ENCODE measurements around the gene ZSWIM8.
"Not testable (repeated sequence)": the region's sequence is repeated elsewhere in the genome, so short reads cannot be mapped to it uniquely, and the experiment has no call there.

Gene ZSWIM8

GRCh38 chr10:73814896-73815718 lies 29.7 kb downstream of the ZSWIM8 start:
- DNase-seq (ENCODE audit: low read depth in 2 of 2), result no peak

GRCh38 chr10:73815719-73816030 lies 30.3 kb downstream of the ZSWIM8 start:
- no peak for DNase-seq (ENCODE audit: low read depth in 2 of 2)

DNA sequence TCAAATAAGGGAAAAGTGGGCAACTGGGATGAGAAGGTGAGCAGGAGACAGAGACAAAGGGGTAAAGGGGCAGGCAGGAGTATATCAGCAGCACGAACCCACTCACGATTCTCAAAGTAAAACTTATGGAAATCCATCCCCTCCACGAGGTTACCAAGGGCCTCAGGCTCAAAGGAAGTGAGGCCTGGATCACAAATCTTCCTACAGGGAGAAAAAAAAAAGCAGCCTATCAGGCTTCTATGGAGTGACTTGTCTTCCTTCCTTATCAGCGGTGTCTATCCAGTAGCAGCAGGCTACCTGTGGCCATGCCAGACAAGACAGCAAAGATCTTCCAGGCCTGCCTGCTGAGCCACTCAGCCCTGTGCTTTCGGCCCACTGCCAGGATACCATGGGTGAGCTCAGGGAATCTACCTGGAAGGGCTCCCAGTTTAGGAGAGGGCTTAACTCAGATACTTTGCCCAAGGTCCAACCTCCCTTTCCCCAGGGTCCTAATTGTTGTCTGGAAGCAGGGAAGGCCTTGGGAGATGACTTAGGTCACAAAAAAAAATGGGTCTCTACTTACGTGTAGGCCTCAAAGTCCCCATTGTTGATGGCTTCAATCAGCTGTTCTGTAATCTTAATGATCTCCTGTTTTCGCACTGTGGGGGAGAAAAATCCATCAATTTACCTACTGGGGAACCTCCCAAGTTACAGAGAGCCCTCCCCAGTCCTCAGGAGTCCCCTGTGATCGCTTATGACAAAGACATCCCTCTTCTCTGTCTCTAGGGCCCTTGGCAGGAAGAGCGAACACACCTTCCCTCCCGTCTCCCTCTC lies 31.7 kb downstream of the ZSWIM8 start:
- no peak for DNase-seq (ENCODE audit: low read depth in 2 of 2)

DNA sequence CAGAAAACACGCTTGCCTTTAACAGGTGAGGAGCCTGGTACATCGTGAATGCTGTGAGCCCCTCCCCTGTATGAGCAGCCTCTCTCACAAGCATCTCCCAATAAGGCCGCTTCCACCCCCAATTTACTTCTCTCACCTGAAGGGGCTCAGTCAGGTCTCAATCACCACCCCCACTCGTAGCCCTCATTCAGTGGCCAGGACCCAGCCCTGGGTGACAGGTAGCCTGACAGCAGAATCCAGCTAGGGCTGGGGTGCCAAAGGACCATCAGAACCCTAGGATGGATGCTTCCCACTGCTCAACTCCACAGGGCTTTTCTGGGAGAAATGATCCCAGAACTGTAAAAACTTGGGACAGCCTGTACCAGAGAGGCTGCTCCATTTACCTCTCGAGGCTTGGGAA lies 32.4 kb downstream of the ZSWIM8 start:
- DNase-seq (ENCODE audit: low read depth in 2 of 2), result no peak

DNA sequence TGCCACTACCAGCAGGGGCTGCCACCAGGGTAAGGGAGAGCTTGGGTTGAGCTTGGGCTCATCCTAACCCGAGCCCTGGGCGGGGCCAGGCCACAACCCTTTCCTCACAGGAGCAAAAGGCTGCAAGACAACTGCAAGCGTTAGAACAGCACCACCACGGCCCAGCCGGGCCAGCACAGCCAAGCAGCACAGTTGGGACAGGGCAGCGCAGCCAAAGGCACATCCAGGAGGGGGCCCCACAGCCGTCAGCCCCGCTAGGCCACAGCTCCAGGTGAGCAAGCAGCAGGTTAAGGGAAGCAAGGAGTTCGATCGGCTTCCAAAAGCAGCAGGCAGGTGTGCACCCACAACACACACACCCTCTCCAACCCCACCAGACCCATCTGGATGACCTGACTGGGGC lies 33.0 kb downstream of the ZSWIM8 start:
- no peak for DNase-seq (ENCODE audit: low read depth in 2 of 2)

DNA sequence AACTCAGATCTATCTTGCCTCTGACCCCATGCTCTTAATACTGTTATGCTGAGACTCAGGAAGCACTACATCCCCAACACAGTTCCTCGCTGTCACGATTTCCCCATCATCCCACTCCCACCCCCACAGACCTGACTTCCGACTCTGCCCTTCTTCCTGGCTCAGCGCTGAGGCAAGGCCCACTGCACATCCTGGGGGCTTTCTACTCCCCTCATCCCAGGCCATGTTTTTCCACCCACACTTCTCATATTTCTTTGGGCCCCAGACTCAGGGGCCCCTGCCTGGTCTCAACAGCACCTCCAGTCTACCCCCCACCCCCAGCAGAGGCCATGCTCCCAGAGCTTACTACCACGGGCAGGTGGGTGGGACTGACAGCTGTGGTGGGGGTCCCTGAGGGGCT lies 33.7 kb downstream of the ZSWIM8 start:
- no peak for DNase-seq (ENCODE audit: low read depth in 2 of 2)

DNA sequence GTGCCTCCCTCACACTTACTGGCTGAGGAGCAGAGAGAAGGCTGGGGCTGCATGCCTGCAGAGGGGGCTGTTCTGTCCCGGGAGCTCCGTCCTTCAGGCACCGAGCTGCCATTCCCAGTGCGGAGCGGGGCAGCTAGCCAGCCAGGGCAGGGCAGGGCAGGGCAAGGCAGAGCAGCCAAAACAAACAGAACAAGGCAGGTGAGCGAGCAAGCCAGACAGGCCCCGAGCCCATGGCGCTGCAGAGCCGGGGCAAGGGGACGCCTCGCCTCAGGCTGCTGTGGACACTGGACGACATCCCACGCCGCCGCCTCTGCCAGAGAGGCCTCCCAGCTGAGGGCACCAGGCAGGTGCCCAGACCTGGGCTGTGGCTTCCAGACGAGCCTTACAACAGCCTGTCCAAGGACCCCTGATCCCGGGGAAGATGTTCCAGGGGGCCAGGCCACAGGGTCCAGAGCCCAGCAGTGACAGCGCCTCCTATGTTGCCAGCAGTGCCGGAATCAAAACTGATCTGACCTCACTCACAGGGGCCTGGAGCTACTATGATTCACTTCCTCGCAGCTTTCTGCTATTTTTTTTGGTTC lies 34.2 kb downstream of the ZSWIM8 start:
- no peak for DNase-seq (ENCODE audit: low read depth in 2 of 2)

- no peak for DNase-seq (ENCODE audit: low read depth in 2 of 2)
Observed at GRCh38 chr10:73823391-73823790, 38.0 kb downstream of the ZSWIM8 start.

DNA sequence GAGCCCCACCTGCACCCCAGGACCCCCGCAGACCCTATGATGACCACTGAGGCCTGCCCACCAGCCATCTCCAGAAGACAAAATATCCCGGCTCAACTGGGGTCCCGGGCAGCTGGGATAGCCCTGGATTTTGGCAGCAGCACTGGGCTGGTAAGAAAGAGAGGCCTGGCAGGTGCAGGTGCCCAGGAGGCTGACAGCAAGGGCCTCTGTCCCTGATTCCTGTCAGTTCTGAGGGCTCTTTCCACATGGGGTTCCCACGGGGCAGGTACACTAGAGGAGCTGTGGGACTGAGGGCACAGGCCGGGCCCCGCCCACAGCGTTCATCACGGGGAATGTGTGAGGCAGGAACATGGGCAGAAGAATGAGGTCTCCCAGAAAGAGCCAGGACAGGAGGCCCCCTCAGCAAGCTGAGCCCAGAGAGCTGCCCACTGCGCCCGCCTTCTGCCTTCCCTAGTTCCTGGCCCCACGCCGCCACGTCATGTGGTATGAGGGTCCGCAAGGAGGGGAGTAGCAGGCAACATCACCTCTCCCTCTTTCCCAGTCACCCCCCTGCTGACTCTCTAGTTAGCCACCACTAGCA lies 38.8 kb downstream of the ZSWIM8 start:
- no peak for DNase-seq (ENCODE audit: low read depth in 2 of 2)

DNA sequence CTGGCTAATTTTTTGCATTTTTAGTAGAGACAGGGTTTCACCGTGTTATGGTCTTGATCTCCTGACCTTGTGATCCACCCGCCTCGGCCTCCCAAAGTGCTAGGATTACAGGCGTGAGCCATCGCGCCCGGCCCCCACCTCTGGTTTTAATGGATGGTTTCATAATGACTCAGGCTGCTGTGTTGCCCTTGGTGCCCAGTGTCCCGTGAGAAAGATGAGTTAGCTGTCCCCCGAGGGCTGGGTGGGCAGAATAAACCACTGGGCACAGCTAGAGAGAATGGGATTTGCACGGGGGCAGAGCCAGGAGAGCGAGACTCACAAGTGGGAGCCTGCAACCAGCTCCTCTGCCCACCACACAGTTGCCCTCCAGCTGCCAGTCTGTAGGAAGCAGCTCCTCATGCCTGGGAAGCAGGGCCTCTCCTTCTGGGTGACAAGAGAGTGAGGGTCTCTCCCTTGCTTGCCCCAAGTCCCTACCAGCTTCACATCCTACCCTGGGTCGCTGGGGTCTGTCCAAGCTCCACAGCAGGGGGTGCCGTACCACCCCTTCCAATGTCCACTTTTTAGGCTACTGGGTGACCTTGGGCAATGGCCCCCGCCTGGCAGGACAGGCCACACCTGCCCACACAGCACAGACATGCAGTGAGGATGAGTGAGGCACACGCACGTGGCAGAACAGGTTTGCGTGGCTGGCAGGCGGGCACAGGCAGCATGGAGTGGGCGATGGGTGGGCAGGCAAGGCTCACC lies 42.1 kb downstream of the ZSWIM8 start:
- no peak for DNase-seq (ENCODE audit: low read depth in 2 of 2)

- DNase-seq (ENCODE audit: low read depth in 2 of 2), result no peak
Observed at GRCh38 chr10:73828161-73828560, 42.8 kb downstream of the ZSWIM8 start.

GRCh38 chr10:73829090-73829489 lies 43.7 kb downstream of the ZSWIM8 start:
- DNase-seq (ENCODE audit: low read depth in 2 of 2), result not testable (repeated sequence)

GRCh38 chr10:73836427-73836980 lies 51.1 kb downstream of the ZSWIM8 start:
- no peak for DNase-seq (ENCODE audit: low read depth in 2 of 2)

DNA sequence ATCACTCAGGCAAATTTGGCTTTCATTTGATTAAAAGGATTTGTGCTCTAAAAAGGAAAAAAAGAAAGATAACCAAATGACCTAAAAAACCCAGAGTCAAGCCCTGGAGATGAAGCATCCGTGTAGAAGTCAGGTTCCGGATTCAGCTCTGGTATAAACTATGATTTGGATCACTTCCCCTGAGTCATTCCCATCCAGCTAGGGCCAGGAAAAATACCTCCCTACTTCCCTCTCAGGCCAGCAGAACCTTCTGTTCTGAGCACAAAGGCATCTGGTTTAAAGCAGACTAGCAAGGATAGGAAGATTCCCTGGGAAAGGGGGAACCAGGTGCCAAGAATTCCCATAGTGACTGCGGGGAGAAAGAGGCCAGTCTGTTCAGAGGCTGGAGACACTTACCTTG lies 51.7 kb downstream of the ZSWIM8 start:
- no peak for DNase-seq (ENCODE audit: low read depth in 2 of 2)

DNA sequence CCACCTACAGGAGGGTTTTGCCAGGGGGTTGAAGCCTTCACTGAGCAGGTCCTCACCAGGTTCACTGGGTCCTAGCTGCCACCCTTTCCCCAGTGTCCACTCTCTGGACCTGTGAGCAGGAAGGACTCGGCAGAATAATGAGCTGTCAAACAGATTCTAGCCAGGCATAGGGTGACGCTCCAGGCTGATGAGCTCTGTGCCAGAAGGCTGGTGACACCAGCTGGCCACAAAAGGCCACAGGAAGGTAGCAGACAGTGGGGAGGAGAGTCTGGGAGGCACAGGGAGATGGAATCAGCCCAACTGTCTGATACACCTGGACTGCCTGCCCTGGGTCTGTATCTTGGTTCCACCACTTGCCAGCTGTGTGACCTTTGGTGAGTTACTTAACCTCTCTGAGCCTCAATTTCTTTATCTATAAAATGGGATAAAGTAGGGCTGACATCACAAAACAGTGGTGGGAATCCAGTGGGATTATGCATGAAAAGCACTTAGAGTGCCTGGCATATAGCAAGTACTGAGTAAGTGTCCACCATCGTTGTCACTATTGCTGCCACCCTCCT lies 52.7 kb downstream of the ZSWIM8 start:
- DNase-seq (ENCODE audit: low read depth in 2 of 2), result no peak

GRCh38 chr10:73838827-73839226 lies 53.4 kb downstream of the ZSWIM8 start:
- DNase-seq (ENCODE audit: low read depth in 2 of 2), result no peak

DNA sequence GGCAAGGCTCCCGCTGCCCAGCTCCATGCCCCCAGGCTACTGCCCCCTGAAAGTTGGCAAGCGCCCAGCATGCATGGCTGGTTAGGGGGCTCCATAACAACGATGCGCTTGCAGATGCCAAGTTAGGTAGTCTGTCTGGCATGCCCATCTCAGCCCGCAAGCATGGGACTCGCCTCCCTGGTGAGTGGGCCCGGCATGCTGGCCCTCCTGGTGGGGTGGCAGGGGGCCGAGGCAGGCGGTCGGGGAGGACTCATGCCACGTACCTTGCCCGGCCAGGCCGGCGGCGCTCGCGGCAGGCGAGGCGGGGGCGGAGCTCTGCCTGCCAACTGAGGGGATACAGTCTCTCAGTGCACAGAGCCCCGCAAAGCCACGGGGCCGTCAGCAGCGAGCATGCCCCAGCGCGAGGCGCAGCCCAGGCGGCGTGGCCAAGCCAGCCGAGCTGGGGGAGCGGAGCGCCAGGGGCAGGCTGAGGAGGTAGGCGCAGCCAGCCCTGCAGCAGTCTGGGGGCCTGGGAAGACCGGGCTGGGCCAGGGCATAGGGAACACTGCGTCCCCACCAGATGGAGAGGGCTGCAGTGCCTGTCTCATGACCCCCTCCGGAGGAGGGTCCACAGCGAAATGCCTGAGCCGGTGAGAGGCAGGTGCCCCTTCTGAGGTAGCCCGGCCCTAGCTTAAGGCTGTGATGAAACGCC lies 54.0 kb downstream of the ZSWIM8 start:
- no peak for DNase-seq (ENCODE audit: low read depth in 2 of 2)

DNA sequence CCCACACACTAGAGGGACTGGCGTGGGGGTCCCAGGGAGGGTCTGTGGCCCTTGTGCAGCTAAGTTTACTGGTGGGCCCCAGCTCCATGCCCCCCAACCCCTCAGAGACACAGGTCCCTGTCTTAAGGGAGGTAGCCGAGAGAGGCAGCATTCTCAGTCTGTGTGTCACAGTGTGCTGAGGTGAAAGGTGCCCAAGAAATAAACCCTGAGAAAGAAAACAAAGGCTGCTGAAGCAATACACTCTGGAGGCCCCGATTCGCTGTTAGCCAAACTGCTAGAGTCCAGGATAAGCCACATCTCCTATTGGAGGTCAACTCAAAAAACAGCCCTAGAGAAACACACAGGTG lies 54.6 kb downstream of the ZSWIM8 start:
- DNase-seq (ENCODE audit: low read depth in 2 of 2), result no peak

DNA sequence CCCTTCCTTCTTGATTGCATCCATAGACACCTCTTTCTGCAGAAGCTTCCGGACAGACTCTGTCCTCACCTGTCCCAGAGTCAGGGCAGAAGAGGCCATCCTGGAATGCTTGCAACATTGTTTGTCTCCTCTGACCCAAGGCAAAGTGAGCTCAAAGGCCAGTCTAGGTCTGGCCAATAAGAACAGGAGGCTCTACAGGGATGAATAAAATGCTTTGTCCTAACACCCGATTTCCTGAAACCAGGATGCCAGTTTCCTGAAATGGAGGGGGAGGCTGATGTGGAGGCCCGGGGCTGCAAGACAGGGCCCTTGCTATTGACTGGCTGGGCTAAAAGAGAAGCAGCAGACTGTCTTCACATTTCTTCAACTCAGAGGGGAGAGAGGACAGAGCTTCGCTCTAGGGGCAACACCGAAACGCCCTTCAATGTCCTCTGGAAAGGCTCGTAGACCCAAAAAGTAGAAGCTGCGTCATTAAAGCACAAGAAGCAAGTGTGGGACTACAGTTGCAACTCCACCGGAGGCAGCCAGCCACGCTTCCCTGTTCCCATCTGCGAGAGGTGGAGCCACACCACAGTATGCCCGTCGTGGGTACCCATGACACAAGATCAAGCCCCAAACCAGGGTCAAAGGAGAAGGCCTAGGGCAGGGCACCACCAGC lies 55.1 kb downstream of the ZSWIM8 start:
- no peak for DNase-seq (ENCODE audit: low read depth in 2 of 2)

GRCh38 chr10:73841061-73841421 lies 55.6 kb downstream of the ZSWIM8 start:
- DNase-seq (ENCODE audit: low read depth in 2 of 2), result no peak
